AG04449 (cell line): ENCODE data around the gene EMILIN3.

ENCODE experiments used
- CTCF ChIA-PET: fragments of 350-600 bp; formaldehyde crosslinking; extraction: SDS; loops from one replicate; lab custom pipeline; 2021; ENCODE audit warnings: antibody characterized with exemption; lab: Yijun Ruan, JAX
- POLR2A ChIA-PET: fragments of 400-600, 350-600 bp; formaldehyde crosslinking; extraction: SDS; loops from one replicate; lab custom pipeline; 2020; ENCODE audit warnings: antibody characterized with exemption, inconsistent platforms; lab: Yijun Ruan, JAX
- DNase-seq: peaks from one replicate; pipeline ENCODE4 v3.0.0-alpha.2; 2010; ENCODE audit warnings: low read depth, low spot score
- H3K4me3 ChIP-seq: 2 replicates; pipeline ENCODE4 v1.5.1; 2011; ENCODE audit warnings: low read depth, mild to moderate bottlenecking, control low read depth, low read length
- TF ChIP-seq, protein P1 (sequence below): IDR thresholded peaks from one replicate; pipeline ENCODE4 v1.5.1; 2011; ENCODE audit warnings: mild to moderate bottlenecking, moderate library complexity, low read length, control low read depth, inconsistent platforms; ENCODE audit not compliant: insufficient read depth; ENCODE audit errors: missing control alignments

The EMILIN3 gene

GRCh38 chr20:41329435-41330342 lies 36.9 kb downstream of the EMILIN3 start:
- POLR2A ChIA-PET, result interaction anchor here (0.6 to 1.8 kb wide), 13 partner anchors 9 to 216 kb away, joined by 3 to 20 read pairs (median 4); partner anchors contain the start of genes LPIN3 and ZHX3
- peak; percentile 98 for DNase-seq
- no peak overlapping the region for H3K4me3 ChIP-seq
- CTCF ChIA-PET, result interaction anchor here (1.0 to 4.3 kb wide), 7 partner anchors 10 to 234 kb away, joined by 3 to 61 read pairs (median 5); partner anchors contain the start of gene LPIN3
- TF ChIP-seq, protein P1, sequence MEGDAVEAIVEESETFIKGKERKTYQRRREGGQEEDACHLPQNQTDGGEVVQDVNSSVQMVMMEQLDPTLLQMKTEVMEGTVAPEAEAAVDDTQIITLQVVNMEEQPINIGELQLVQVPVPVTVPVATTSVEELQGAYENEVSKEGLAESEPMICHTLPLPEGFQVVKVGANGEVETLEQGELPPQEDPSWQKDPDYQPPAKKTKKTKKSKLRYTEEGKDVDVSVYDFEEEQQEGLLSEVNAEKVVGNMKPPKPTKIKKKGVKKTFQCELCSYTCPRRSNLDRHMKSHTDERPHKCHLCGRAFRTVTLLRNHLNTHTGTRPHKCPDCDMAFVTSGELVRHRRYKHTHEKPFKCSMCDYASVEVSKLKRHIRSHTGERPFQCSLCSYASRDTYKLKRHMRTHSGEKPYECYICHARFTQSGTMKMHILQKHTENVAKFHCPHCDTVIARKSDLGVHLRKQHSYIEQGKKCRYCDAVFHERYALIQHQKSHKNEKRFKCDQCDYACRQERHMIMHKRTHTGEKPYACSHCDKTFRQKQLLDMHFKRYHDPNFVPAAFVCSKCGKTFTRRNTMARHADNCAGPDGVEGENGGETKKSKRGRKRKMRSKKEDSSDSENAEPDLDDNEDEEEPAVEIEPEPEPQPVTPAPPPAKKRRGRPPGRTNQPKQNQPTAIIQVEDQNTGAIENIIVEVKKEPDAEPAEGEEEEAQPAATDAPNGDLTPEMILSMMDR, result no peak

- ChIA-PET POLR2A (interaction anchor here (0.7 kb wide), 1 partner anchor 22 kb away, joined by 3 read pairs; no protein-coding TSS in a partner anchor), CTCF (interaction anchor here (1.0 to 4.3 kb wide), 7 partner anchors 9 to 193 kb away, joined by 3 to 15 read pairs (median 3); partner anchors contain the start of gene LPIN3)
- no peak for DNase-seq
- TF ChIP-seq, protein P1, result no peak
- no peak overlapping the region for H3K4me3 ChIP-seq
These were observed 39.4 kb downstream of the EMILIN3 start for GRCh38 chr20:41327178-41327577.

DNA sequence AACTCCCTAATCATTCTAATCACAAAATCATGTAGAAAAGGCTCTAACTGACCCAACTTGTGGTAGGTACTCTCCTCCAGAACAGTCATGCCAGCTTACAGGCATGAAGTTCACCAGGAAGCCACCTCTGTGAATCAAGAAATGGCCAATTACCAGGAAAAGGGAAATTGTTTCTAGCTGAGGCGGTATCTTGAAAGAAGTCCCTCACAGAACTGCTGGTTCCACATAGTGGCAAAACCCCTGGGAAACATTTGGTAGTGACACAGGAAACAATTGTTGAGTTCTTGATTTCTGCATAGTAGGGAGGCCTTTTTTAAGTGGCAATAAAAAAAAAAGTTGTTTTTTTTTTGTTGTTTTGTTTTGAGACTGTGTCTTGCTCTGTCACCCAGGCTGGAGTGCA lies 45.6 kb downstream of the EMILIN3 start:
- DNase-seq, result no peak
- H3K4me3 ChIP-seq, result no peak overlapping the region
- TF ChIP-seq, protein P1, result no peak
- ChIA-PET POLR2A (no interaction called here), CTCF (interaction anchor here (0.9 to 1.3 kb wide), 4 partner anchors 14 to 353 kb away, joined by 3 to 4 read pairs (median 3); no protein-coding TSS in a partner anchor)

DNA sequence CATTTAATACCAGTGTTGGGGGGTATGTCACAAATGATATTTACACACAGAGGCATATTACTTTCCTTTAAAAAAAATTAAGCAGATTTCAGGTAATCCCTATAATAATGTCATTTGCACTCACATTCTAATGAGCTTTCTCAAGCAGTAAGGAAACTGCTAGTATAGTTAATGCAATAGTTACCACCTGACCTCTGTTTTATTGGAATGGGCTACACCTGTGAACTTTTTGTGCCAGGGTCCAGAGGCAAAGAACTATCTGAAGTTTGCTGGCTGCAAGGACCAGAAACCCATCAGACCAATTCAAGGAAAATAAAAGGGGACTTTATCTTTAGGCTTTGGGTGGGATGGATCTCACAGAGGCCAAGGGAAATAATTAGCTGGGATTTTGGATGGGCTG lies 46.2 kb downstream of the EMILIN3 start:
- H3K4me3 ChIP-seq, result no peak overlapping the region
- TF ChIP-seq, protein P1, result no peak
- ChIA-PET CTCF (interaction anchor here (0.9 to 1.3 kb wide), 3 partner anchors 15 to 147 kb away, joined by 3 to 4 read pairs (median 3); no protein-coding TSS in a partner anchor), POLR2A (no interaction called here)
- DNase-seq, result no peak

GRCh38 chr20:41318271-41318649 lies 48.4 kb downstream of the EMILIN3 start:
- no peak for DNase-seq
- TF ChIP-seq, protein P1, result no peak
- peak overlapping the region; percentile 62 for H3K4me3 ChIP-seq
- CTCF ChIA-PET, result interaction anchor here (0.6 to 1.3 kb wide), 4 partner anchors 8 to 142 kb away, joined by 3 to 4 read pairs (median 3); no protein-coding TSS in a partner anchor
- POLR2A ChIA-PET, result interaction anchor here (3.3 kb wide), 1 partner anchor 11 kb away, joined by 20 read pairs; no protein-coding TSS in a partner anchor
